ENCODE results near the gene SLC39A13.
A peak's percentile ranks its signal among the peaks of the same experiment; 100 is the strongest.
"Not testable (repeated sequence)": the region's sequence is repeated elsewhere in the genome, so short reads cannot be mapped to it uniquely, and the experiment has no call there.

- TF ChIP-seq CTCF (IDR thresholded peaks at IDR 0.05; ENCODE audit: low read length), result peak; percentile 78
- not testable (repeated sequence) for TF ChIP-seq EZH2 (optimal IDR thresholded peaks at IDR 0.05; ENCODE audit: low read depth, low read length)
Measured at GRCh38 chr11:47454258-47454671, 45.9 kb downstream of the SLC39A13 start.
